ENCODE data around the gene FRS2. TPM values are rescaled to one million over a fixed set of nuclear protein-coding genes. Genes with fewer than 3 reads are reported as not detected.

The FRS2 gene
- total RNA-seq, 1 experiment from 2014 or later = 28.1 TPM

DNA sequence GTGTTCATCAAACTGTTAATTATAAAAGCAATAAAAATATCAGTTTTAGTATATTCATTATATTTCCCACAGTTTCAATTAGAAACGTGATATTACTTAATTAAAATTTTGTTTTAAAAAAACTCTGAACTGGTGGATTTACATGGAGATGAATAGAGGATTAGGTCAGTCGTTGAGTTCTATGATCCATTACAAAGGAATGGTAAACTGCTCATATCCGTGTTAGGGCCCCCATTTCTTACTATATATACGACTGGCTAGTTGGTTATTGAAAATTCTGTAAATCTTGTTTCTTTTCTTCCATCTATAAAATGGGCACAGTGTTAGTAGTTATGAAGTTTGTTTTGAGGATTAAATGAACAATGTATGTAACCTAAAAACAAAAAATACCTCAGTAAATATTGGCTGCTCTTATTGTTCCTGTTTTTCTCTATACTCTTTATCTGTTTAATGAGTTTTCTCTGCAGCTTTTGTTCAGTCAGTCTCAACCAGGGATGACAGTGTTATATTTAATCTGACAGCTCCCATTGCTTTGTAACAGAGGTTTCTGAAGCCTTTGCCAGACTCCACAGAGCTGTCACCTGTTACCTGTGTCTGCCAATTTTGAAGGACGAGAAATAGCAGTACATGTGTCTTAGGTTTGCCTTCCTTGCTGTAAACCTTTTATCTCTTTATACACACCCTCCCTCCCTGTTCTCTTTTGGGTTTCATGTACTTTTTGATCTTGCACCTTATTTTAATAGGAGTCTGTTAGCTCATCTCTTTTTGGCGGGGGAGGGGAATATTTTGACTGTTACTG lies 41.5 kb downstream of the FRS2 start:
- no peak for DNase-seq (ENCODE audit: unreplicated experiment)
- POLR2A ChIA-PET = no interaction called here
- H3K4me3 Mint-ChIP-seq (ENCODE audit: unreplicated experiment) = no peak overlapping the region

GRCh38 chr12:69512820-69513219 lies 42.6 kb downstream of the FRS2 start:
- ChIA-PET POLR2A (interaction anchor here (0.6 to 1.1 kb wide), 2 partner anchors 11 to 43 kb away, joined by 3 read pairs; partner anchors contain the start of gene FRS2), CTCF (interaction anchor here (0.6 to 1.6 kb wide), 4 partner anchors 11 to 237 kb away, joined by 3 to 6 read pairs (median 3); no protein-coding TSS in a partner anchor)
- H3K27ac Mint-ChIP-seq (ENCODE audit: low read depth, unreplicated experiment) = no peak overlapping the region
- H3K4me1 Mint-ChIP-seq (ENCODE audit: insufficient read depth, unreplicated experiment) = peaks cover 48% of the 10 kb centered on the region
- DNase-seq (ENCODE audit: unreplicated experiment) = no peak
- intact Hi-C loops (cut with micrococcal nuclease) = no loop called here
- no peak overlapping the region for H3K4me3 Mint-ChIP-seq (ENCODE audit: unreplicated experiment)
- no peak for TF ChIP-seq CTCF (IDR thresholded peaks at IDR 0.05; ENCODE audit: unreplicated experiment)
- BruUV-seq (replicated peaks) = no TSS peak
- no peaks in the 10 kb centered on the region for H3K27me3 Mint-ChIP-seq (ENCODE audit: insufficient read depth, unreplicated experiment)
- peaks cover 7% of the 10 kb centered on the region for H3K36me3 Mint-ChIP-seq (ENCODE audit: insufficient read depth, unreplicated experiment)
- no peaks in the 10 kb centered on the region for H3K9me3 Mint-ChIP-seq (ENCODE audit: unreplicated experiment)

More for the DNA sequence above, 41.5 kb downstream of the FRS2 start:
- no TSS peak for BruUV-seq (replicated peaks)
- Mint-ChIP-seq H3K9me3 (ENCODE audit: unreplicated experiment) (no peaks in the 10 kb centered on the region), H3K36me3 (ENCODE audit: insufficient read depth, unreplicated experiment) (peaks cover 7% of the 10 kb centered on the region), H3K27ac (ENCODE audit: low read depth, unreplicated experiment) (no peak overlapping the region), H3K27me3 (ENCODE audit: insufficient read depth, unreplicated experiment) (no peaks in the 10 kb centered on the region), H3K4me1 (ENCODE audit: insufficient read depth, unreplicated experiment) (peaks cover 50% of the 10 kb centered on the region)
- intact Hi-C loops (cut with micrococcal nuclease) = no loop called here
- CTCF ChIA-PET = interaction anchor here (0.7 to 1.6 kb wide), 2 partner anchors 19 to 57 kb away, joined by 3 read pairs; no protein-coding TSS in a partner anchor
- TF ChIP-seq CTCF (IDR thresholded peaks at IDR 0.05; ENCODE audit: unreplicated experiment) = no peak

DNA sequence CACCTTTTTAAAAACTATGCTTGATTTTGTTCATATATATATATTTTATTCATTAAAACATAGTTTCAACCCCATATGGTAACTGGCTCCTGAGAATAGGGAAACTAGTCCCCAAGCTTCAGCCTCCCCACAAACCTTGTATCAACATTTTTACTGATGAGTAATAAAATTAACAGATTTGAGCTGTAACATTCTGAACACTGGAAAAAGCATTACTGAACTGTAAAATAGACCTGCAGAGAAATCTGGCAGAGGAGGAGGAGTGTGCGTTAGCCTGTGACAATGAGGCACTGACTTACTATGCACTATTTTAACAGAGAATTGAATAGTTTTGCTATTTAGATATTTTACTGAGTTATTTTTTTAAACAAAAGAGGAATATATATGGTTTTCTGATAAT lies 43.1 kb downstream of the FRS2 start:
- CTCF ChIA-PET = interaction anchor here (0.9 to 1.2 kb wide), 2 partner anchors 12 to 37 kb away, joined by 3 read pairs; no protein-coding TSS in a partner anchor
- H3K27ac Mint-ChIP-seq (ENCODE audit: low read depth, unreplicated experiment) = no peak overlapping the region
- POLR2A ChIA-PET = interaction anchor here (0.6 to 1.1 kb wide), 2 partner anchors 11 to 43 kb away, joined by 3 read pairs; partner anchors contain the start of gene FRS2
- H3K36me3 Mint-ChIP-seq (ENCODE audit: insufficient read depth, unreplicated experiment) = peaks cover 7% of the 10 kb centered on the region
- BruUV-seq (replicated peaks) = no TSS peak
- intact Hi-C loops (cut with micrococcal nuclease) = no loop called here
- H3K4me3 Mint-ChIP-seq (ENCODE audit: unreplicated experiment) = no peak overlapping the region
- no peak for TF ChIP-seq CTCF (IDR thresholded peaks at IDR 0.05; ENCODE audit: unreplicated experiment)
- no peaks in the 10 kb centered on the region for H3K9me3 Mint-ChIP-seq (ENCODE audit: unreplicated experiment)
- H3K27me3 Mint-ChIP-seq (ENCODE audit: insufficient read depth, unreplicated experiment) = no peaks in the 10 kb centered on the region
- H3K4me1 Mint-ChIP-seq (ENCODE audit: insufficient read depth, unreplicated experiment) = peaks cover 44% of the 10 kb centered on the region
- DNase-seq (ENCODE audit: unreplicated experiment) = no peak

DNA sequence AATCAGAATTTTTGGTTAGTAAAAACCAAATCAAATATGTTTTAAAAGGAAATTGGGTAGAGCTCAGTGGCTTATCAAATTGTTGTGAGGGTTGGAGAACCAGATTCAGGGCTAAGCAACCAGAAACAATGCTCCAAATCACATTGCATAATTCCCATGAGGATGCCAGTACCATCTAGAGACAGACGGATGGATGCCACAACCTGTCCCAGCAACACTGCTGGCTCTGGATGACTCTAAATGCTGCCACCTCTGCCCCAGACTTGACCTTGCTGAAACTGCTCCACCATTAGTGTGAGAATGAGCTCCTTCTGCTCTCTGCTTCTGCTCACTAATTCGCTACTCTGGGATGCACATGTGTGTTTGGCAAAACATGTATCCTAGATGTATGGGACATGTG lies 43.9 kb downstream of the FRS2 start:
- ChIA-PET POLR2A (interaction anchor here (0.9 to 1.9 kb wide), 2 partner anchors 21 to 57 kb away, joined by 3 to 5 read pairs; no protein-coding TSS in a partner anchor), CTCF (no interaction called here)
- peaks cover 36% of the 10 kb centered on the region for H3K4me1 Mint-ChIP-seq (ENCODE audit: insufficient read depth, unreplicated experiment)
- BruUV-seq (replicated peaks) = no TSS peak
- no peak overlapping the region for H3K27ac Mint-ChIP-seq (ENCODE audit: low read depth, unreplicated experiment)
- H3K36me3 Mint-ChIP-seq (ENCODE audit: insufficient read depth, unreplicated experiment) = peaks cover 7% of the 10 kb centered on the region
- TF ChIP-seq CTCF (IDR thresholded peaks at IDR 0.05; ENCODE audit: unreplicated experiment) = no peak
- no peak overlapping the region for H3K4me3 Mint-ChIP-seq (ENCODE audit: unreplicated experiment)
- no peaks in the 10 kb centered on the region for H3K9me3 Mint-ChIP-seq (ENCODE audit: unreplicated experiment)
- no peak for DNase-seq (ENCODE audit: unreplicated experiment)
- H3K27me3 Mint-ChIP-seq (ENCODE audit: insufficient read depth, unreplicated experiment) = no peaks in the 10 kb centered on the region
- intact Hi-C loops (cut with micrococcal nuclease) = no loop called here

Data from MCF 10A (cell line).